Ovary (tissue), 9 donors: Measurements from ENCODE around the gene CBX1. TPM values are rescaled to one million over a fixed set of nuclear protein-coding genes. Genes with fewer than 3 reads are reported as not detected.

ENCODE experiments used
- DNase-seq, 5 donors: peaks; one replicate each; pipeline ENCODE4 v3.0.0-alpha.2; 2019 to 2020
- H3K27ac ChIP-seq, 2 donors: fragments of 200-600 bp; one replicate each; pipeline versions ENCODE4 v1.5.1 to v1.8.0; 2019 to 2022
- H3K27me3 ChIP-seq: fragments of 200-600 bp; one replicate; pipeline ENCODE4 v1.8.0; 2022
- H3K36me3 ChIP-seq: fragments of 200-600 bp; sonication (generic); one replicate; pipeline ENCODE4 v1.5.1; 2019
- H3K4me1 ChIP-seq: one replicate; pipeline ENCODE4 v1.8.1; 2013; ENCODE audit warnings: mild to moderate bottlenecking, moderate library complexity; ENCODE audit not compliant: insufficient read depth
- H3K4me3 ChIP-seq: fragments of 200-600 bp; sonication (generic); one replicate; pipeline ENCODE4 v1.5.1; 2017
- H3K9me3 ChIP-seq, 2 donors: fragments of 200-600 bp in 1 of 2; sonication (generic) in 1 of 2; one replicate each; pipeline versions ENCODE4 v1.5.1 to v1.8.1; 2013 to 2019; ENCODE audit warnings: mild to moderate bottlenecking in 1 of 2, moderate library complexity in 1 of 2
- EP300 ChIP-seq: sonication (generic); formaldehyde crosslinking; IDR thresholded peaks from one replicate; pipeline ENCODE4 v1.6.1; 2017; ENCODE audit warnings: antibody characterized with exemption
- POLR2A ChIP-seq: fragments of 450-650 bp; IDR thresholded peaks from one replicate; pipeline ENCODE4 v1.6.1; 2017; ENCODE audit warnings: antibody characterized with exemption, mild to moderate bottlenecking, moderate library complexity
- WGBS, 3 donors: extraction: QIAGEN DNeasy Blood & Tissue Kit in 1 of 3; methylation state at CpG; one replicate each; pipeline versions ENCODE4 v1.1.5 to v1.1.7; 2013 to 2017; 5-methylcytosine and 5-hydroxymethylcytosine counted together
- intact Hi-C, 4 donors: fragments of 100-400 bp; cut with DNase I; formaldehyde crosslinking; loops; one replicate each; pipeline versions ENCODE4 v1.11.0 to v1.15.1; 2022 to 2023
- polyA plus RNA-seq, 2 donors: library from polyadenylated mRNA; stranded (reverse); fragments of 200-250 nt in 1 of 2; fragments of 350-450 nt in 1 of 2; fragmentation: Illumina TruSeq in 1 of 2; extraction: RNeasy Lipid Tissue Mini Kit (QIAGEN cat#74804) in 1 of 2; gene quantifications; one replicate each; pipeline ENCODE4 v1.2.3, GENCODE V29; 2013 to 2014
- total RNA-seq, 7 donors: library from RNA; depleted of rRNA in 2 of 7; stranded (reverse); fragments of >200 nt in 2 of 7; fragmentation: NEBNext Ultra II Directional in 3 of 7; extraction: Animal tissue kit (Norgen Biotek cat#: 25700) in 3 of 7; gene quantifications; one replicate each; pipeline versions ENCODE4 v1.1.0 to v1.2.4, GENCODE V29; 2016 to 2023
- TF ChIP-seq, protein P1 (sequence below), 3 donors: fragments of 450-650 bp in 2 of 3; fragments of 200-600 bp in 1 of 3; IDR thresholded peaks; one replicate each; pipeline versions ENCODE4 v1.5.1 to v1.8.0; 2016 to 2022; ENCODE audit warnings: antibody characterized with exemption in 3 of 3, mild to moderate bottlenecking in 1 of 3
- donor health status: DM: no; HTN: no; CAD: no; lungs with moderate emphysema.
- donor health status: DM: no; HTN: no; CAD: no.
- donor health status: Bipolar disorder and iron deficiency.
- donor health status: DM: yes; HTN: yes; CAD: no.
- donor health status: DM: no; HTN: no; CAD: no.
- donor health status: DM: yes; HTN: yes; CAD: no.

CBX1 gene
- total and polyA plus RNA-seq, 9 donors = 35.4 to 106 (median 70.0) TPM

DNA sequence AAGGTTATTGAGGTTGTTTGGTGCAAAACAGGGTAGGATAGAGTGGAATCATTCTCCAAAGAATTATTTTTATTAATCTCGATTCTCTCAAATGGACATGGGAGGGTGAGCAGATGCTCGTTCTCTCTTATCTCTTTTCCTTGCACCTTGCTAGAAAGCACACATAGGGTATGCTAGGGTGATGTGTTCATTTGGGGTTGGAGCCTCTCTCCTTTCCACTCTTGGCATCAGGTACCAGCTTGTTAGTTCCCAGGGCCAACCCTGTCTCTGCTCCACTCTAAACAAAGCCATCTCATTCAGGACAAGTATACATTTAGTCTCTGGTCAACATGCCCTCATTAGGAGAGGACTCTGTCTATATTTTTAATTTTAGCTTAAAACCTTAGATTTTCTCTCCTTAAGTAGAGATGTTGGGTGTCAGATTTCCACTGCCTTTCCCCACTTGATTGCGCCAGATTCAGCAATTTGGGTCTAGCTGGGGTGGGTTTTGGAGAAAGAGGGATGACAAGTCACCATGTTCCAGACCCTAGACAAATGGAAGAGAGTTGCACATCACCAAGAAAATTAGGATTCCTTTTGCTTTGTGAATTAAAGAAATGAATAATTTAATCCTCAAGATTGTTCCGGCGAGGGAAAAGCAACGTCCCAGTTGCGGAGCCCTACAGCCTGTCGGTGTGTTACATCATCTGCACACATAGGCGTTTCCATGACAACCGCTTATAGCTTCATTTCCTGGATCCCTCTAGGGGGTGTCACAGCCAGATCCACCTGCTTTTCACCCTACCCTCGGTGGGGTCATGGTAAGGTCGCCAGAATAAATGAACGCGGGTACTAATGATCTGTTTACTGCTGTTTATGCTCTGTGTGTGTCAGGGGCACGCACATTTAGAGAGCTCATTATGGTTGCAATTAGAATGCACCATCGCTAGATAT is 47.8 kb upstream of the CBX1 start:
- WGBS, 3 donors = 32 to 38% (median 33%) methylated on average over 16 of the region's 16 CpGs
- H3K27ac ChIP-seq = no peak overlapping the region
- intact Hi-C loops = loop anchor here in 1 of 4 donors (1.0 kb wide), 1 partner anchor 35 kb away; no protein-coding TSS in a partner anchor
- no peaks in the 10 kb centered on the region for H3K9me3 ChIP-seq
- no peak for DNase-seq
- H3K4me1 ChIP-seq = no peaks in the 10 kb centered on the region
- no peaks in the 10 kb centered on the region for H3K36me3 ChIP-seq
- H3K27me3 ChIP-seq = no peaks in the 10 kb centered on the region
- no peak overlapping the region for H3K4me3 ChIP-seq
- TF ChIP-seq, protein P1, sequence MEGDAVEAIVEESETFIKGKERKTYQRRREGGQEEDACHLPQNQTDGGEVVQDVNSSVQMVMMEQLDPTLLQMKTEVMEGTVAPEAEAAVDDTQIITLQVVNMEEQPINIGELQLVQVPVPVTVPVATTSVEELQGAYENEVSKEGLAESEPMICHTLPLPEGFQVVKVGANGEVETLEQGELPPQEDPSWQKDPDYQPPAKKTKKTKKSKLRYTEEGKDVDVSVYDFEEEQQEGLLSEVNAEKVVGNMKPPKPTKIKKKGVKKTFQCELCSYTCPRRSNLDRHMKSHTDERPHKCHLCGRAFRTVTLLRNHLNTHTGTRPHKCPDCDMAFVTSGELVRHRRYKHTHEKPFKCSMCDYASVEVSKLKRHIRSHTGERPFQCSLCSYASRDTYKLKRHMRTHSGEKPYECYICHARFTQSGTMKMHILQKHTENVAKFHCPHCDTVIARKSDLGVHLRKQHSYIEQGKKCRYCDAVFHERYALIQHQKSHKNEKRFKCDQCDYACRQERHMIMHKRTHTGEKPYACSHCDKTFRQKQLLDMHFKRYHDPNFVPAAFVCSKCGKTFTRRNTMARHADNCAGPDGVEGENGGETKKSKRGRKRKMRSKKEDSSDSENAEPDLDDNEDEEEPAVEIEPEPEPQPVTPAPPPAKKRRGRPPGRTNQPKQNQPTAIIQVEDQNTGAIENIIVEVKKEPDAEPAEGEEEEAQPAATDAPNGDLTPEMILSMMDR (IDR thresholded peaks at IDR 0.05) = no peak
- TF ChIP-seq EP300 (no peak), POLR2A (no peak)

- Histone ChIP-seq H3K4me3 (no peak overlapping the region), H3K27me3 (no peaks in the 10 kb centered on the region), H3K9me3 (no peaks in the 10 kb centered on the region), H3K36me3 (no peaks in the 10 kb centered on the region), H3K4me1 (no peaks in the 10 kb centered on the region), H3K27ac (no peak overlapping the region)
- intact Hi-C loops = loop anchor here in 1 of 4 donors (1.0 kb wide), 1 partner anchor 36 kb away; no protein-coding TSS in a partner anchor
- WGBS, 3 donors = 55 to 60% (median 57%) methylated on average over 14 of the region's 14 CpGs
- no peak for DNase-seq
- TF ChIP-seq, protein P1 (IDR thresholded peaks at IDR 0.05) = no peak
- TF ChIP-seq POLR2A = no peak
- no peak for TF ChIP-seq EP300
Observed at GRCh38 chr17:48148029-48148770, 46.9 kb upstream of the CBX1 start.

DNA sequence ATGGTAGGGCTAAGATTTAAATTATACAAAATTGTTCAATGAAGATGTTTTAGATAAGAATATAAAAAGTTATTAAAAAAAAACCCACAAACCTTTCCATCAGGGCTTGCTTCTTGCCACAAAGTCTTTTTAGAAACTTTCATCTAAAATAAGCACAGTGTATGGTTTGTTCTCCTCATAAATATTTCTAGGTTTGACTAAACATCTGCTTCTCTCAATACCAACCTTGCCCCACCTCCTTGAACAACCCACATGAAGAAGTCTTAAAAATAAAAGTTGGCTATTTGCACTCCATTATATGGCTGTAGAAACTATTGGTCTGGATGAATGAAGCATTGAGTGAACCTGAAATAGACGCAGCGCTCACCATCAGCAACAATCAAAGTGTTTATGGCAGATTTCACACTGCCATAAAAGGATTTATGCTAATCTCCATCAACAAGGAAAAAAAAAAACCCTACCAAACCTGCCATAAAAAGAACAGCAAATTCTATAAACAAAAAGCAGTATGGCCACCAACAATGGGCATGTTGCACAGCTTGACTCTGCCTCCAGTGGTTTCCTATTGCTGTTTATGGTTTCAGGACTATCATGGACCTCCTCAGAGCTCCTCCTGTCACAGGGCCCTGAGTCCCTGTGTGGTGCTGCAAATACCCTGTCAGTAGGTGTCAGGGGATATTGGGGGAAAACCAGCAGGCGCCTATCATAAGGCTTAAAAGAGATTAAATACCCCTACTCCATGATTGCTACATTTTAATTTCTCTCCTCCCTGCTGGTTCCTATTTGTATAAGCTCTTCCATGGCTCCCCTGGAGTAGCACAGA is 43.9 kb upstream of the CBX1 start:
- Histone ChIP-seq H3K27me3 (no peaks in the 10 kb centered on the region), H3K4me1 (no peaks in the 10 kb centered on the region), H3K4me3 (no peak overlapping the region), H3K27ac (no peak overlapping the region), H3K9me3 (no peaks in the 10 kb centered on the region), H3K36me3 (no peaks in the 10 kb centered on the region)
- no peak for TF ChIP-seq POLR2A
- no peak for TF ChIP-seq EP300
- TF ChIP-seq, protein P1 (IDR thresholded peaks at IDR 0.05) = no peak
- WGBS, 3 donors = 85 to 93% (median 93%) methylated on average over 3 of the region's 3 CpGs
- no peak for DNase-seq
- intact Hi-C loops = no loop called here

DNA sequence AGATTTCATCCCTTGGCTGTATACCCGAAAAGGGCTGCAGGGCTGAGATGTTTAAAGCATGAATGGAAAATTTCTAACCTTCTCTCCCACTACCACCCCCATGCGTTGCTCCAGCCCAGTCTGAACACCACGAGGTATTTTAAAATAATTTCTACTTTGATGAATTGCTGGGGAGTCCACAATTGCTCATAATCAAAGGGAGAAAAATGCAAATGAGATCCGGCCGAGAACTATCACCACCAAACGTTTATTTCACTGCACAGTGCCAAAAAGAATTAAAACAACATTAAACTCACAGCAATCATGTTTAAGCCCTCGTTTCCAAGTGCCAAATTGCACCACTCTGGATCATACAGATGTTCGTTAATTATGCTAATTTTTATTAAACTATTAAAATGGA is 43.0 kb upstream of the CBX1 start:
- Histone ChIP-seq H3K4me1 (no peaks in the 10 kb centered on the region), H3K36me3 (no peaks in the 10 kb centered on the region), H3K27ac (no peak overlapping the region), H3K27me3 (no peaks in the 10 kb centered on the region), H3K4me3 (no peak overlapping the region), H3K9me3 (no peaks in the 10 kb centered on the region)
- WGBS, 3 donors = 16 to 31% (median 28%) methylated on average over 8 of the region's 8 CpGs
- no peak for DNase-seq
- intact Hi-C loops = no loop called here
- TF ChIP-seq, protein P1 (IDR thresholded peaks at IDR 0.05) = no peak
- TF ChIP-seq POLR2A (no peak), EP300 (no peak)
